ENCODE data around the gene ART5.

- TF ChIP-seq, protein P1, sequence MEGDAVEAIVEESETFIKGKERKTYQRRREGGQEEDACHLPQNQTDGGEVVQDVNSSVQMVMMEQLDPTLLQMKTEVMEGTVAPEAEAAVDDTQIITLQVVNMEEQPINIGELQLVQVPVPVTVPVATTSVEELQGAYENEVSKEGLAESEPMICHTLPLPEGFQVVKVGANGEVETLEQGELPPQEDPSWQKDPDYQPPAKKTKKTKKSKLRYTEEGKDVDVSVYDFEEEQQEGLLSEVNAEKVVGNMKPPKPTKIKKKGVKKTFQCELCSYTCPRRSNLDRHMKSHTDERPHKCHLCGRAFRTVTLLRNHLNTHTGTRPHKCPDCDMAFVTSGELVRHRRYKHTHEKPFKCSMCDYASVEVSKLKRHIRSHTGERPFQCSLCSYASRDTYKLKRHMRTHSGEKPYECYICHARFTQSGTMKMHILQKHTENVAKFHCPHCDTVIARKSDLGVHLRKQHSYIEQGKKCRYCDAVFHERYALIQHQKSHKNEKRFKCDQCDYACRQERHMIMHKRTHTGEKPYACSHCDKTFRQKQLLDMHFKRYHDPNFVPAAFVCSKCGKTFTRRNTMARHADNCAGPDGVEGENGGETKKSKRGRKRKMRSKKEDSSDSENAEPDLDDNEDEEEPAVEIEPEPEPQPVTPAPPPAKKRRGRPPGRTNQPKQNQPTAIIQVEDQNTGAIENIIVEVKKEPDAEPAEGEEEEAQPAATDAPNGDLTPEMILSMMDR (IDR thresholded peaks at IDR 0.05; ENCODE audit: low read depth, low read length) = no peak
- no peak for TF ChIP-seq MAX (IDR thresholded peaks at IDR 0.05; ENCODE audit: low read depth, low read length)
- TF ChIP-seq POLR2A (IDR thresholded peaks at IDR 0.05; ENCODE audit: extremely low read depth, insufficient read length) = no peak
- TF ChIP-seq MYC (IDR thresholded peaks at IDR 0.05; ENCODE audit: low read depth, low read length) = no peak
Measured at GRCh38 chr11:3604167-3604566, 37.6 kb downstream of the ART5 start.

Data from NB4 (cell line).